Panc1 (cell line): ENCODE data around the gene GRIK5. TPM values are rescaled to one million over a fixed set of nuclear protein-coding genes. Genes with fewer than 3 reads are reported as not detected.

Experiments used
- ATAC-seq: fragments of 200-7000 bp; cut with Tn5 transposase; 2 replicates; pipeline ENCODE4 v1.9.1; 2020; ENCODE audit warnings: mild to moderate bottlenecking, moderate library complexity
- BruUV-seq: library from RNA; stranded (reverse); fragments of 400-500 nt; replicated peaks from 2 replicates; lab custom pipeline; 2021; lab: Mats Ljungman, UMichigan
- CTCF ChIA-PET: fragments of 300-600 bp; sonication (Branson Sonifier 250); formaldehyde crosslinking; loops from one replicate; lab custom pipeline; 2022; ENCODE audit warnings: antibody characterized with exemption; lab: Charles Lee
- POLR2A ChIA-PET: fragments of 300-600 bp; sonication (Branson Sonifier 250); formaldehyde crosslinking; loops from one replicate; lab custom pipeline; 2022; ENCODE audit warnings: antibody characterized with exemption; lab: Charles Lee
- DNase-seq: peaks from one replicate; pipeline ENCODE4 v3.0.0-alpha.2; 2010; ENCODE audit warnings: low read depth, low spot score
- H3K27ac ChIP-seq: 2 replicates; pipeline ENCODE4 v1.5.1; 2011; ENCODE audit warnings: mild to moderate bottlenecking, low read length, inconsistent platforms
- H3K27me3 ChIP-seq: fragments of 200-500 bp; sonication (Bioruptor generic); 2 replicates; pipeline ENCODE4 v1.6.0; 2014; ENCODE audit warnings: low read length, inconsistent platforms; ENCODE audit not compliant: control insufficient read depth, insufficient read depth
- H3K36me3 ChIP-seq: fragments of 200-500 bp; sonication (Bioruptor generic); 2 replicates; pipeline ENCODE4 v1.5.1; 2014; ENCODE audit warnings: inconsistent platforms, mild to moderate bottlenecking, low read length, moderate library complexity; ENCODE audit not compliant: control insufficient read depth, insufficient read depth
- H3K4me1 ChIP-seq: 2 replicates; pipeline ENCODE4 v1.5.1; 2011; ENCODE audit warnings: inconsistent platforms, mild to moderate bottlenecking, low read length, moderate library complexity; ENCODE audit not compliant: control insufficient read depth, insufficient read depth
- H3K4me3 ChIP-seq, 2 experiments: 2 replicates each; pipeline ENCODE4 v1.5.1; 2011 to 2012; ENCODE audit warnings: low read depth in 2 of 2, low read length in 2 of 2, mild to moderate bottlenecking in 2 of 2, inconsistent platforms in 1 of 2, moderate library complexity in 1 of 2
- H3K9me3 ChIP-seq: fragments of 200-500 bp; sonication (Bioruptor generic); 2 replicates; pipeline ENCODE4 v1.5.1; 2014; ENCODE audit warnings: low read depth, mild to moderate bottlenecking, inconsistent platforms, low read length, moderate library complexity; ENCODE audit not compliant: control insufficient read depth, insufficient read depth
- POLR2AphosphoS5 ChIP-seq: IDR thresholded peaks from 2 replicates; pipeline ENCODE4 v1.6.1; 2012; ENCODE audit warnings: mild to moderate bottlenecking, low read depth, low read length, moderate library complexity
- REST ChIP-seq, 2 experiments: IDR thresholded peaks; 2 replicates each; pipeline ENCODE4 v1.6.1; 2011 to 2012; ENCODE audit warnings: low read depth in 2 of 2, control low read depth in 1 of 2, low read length in 1 of 2, mild to moderate bottlenecking in 1 of 2, moderate library complexity in 1 of 2; ENCODE audit not compliant: insufficient read depth in 1 of 2
- SIN3A ChIP-seq: IDR thresholded peaks from 2 replicates; pipeline ENCODE4 v1.6.1; 2012; ENCODE audit warnings: low read depth, mild to moderate bottlenecking, low read length, moderate library complexity, borderline replicate concordance; ENCODE audit not compliant: insufficient read depth
- TCF7L2 ChIP-seq: IDR thresholded peaks from 2 replicates; pipeline ENCODE4 v1.6.1; 2011; ENCODE audit warnings: mild to moderate bottlenecking, low read depth, low read length, inconsistent platforms
- in situ Hi-C: cut with HindIII; loops from 2 replicates; pipeline ENCODE4 v1.10.0; 2016; ENCODE audit warnings: low sequenced_read_pairs, low pct_unique_long_range_greater_than_20kb
- intact Hi-C: fragments of 100-400 bp; cut with micrococcal nuclease; formaldehyde crosslinking; loops from one replicate; pipeline ENCODE4 v1.10.0; 2022; ENCODE audit not compliant: unreplicated experiment
- total RNA-seq: library from RNA; stranded (reverse); gene quantifications from one replicate; pipeline ENCODE4 v1.2.1, GENCODE V29; 2021; ENCODE audit not compliant: unreplicated experiment
- TF ChIP-seq, protein P1 (sequence below): fragments of 450-650 bp; IDR thresholded peaks from 2 replicates; pipeline ENCODE4 v1.5.1; 2017; ENCODE audit warnings: mild to moderate bottlenecking

Gene GRIK5
- total RNA-seq, 1 experiment from 2014 or later: 0.62 TPM

GRCh38 chr19:41956621-41957020, 113.4 kb downstream of the GRIK5 start:
- POLR2A ChIA-PET: interaction anchor here (0.5 kb wide), 1 partner anchor 636 kb away, joined by 3 read pairs; no protein-coding TSS in a partner anchor
- intact Hi-C loops: loop anchor here (5.0 kb wide), 1 partner anchor 79 kb away; the partner anchor contains the start of gene CD79A
- CTCF ChIA-PET: interaction anchor here (0.7 kb wide), 1 partner anchor 162 kb away, joined by 3 read pairs; no protein-coding TSS in a partner anchor
- TF ChIP-seq, protein P1, sequence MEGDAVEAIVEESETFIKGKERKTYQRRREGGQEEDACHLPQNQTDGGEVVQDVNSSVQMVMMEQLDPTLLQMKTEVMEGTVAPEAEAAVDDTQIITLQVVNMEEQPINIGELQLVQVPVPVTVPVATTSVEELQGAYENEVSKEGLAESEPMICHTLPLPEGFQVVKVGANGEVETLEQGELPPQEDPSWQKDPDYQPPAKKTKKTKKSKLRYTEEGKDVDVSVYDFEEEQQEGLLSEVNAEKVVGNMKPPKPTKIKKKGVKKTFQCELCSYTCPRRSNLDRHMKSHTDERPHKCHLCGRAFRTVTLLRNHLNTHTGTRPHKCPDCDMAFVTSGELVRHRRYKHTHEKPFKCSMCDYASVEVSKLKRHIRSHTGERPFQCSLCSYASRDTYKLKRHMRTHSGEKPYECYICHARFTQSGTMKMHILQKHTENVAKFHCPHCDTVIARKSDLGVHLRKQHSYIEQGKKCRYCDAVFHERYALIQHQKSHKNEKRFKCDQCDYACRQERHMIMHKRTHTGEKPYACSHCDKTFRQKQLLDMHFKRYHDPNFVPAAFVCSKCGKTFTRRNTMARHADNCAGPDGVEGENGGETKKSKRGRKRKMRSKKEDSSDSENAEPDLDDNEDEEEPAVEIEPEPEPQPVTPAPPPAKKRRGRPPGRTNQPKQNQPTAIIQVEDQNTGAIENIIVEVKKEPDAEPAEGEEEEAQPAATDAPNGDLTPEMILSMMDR: no peak
- TF ChIP-seq REST (IDR thresholded peaks at IDR 0.05; ENCODE audit: insufficient read depth in 1 of 2, low read depth in 2 of 2, low read length in 1 of 2): no peak
- no peak for TF ChIP-seq POLR2AphosphoS5
- no peak for TF ChIP-seq TCF7L2
- no peak for TF ChIP-seq SIN3A
- Histone ChIP-seq H3K4me1 (peaks cover 7% of the 10 kb centered on the region), H3K36me3 (no peaks in the 10 kb centered on the region), H3K4me3 (no peak overlapping the region), H3K9me3 (no peaks in the 10 kb centered on the region), H3K27ac (no peak overlapping the region), H3K27me3 (no peaks in the 10 kb centered on the region)
- no TSS peak for BruUV-seq
- in situ Hi-C loops: no loop called here
- ATAC-seq: no peak
- no peak for DNase-seq

DNA sequence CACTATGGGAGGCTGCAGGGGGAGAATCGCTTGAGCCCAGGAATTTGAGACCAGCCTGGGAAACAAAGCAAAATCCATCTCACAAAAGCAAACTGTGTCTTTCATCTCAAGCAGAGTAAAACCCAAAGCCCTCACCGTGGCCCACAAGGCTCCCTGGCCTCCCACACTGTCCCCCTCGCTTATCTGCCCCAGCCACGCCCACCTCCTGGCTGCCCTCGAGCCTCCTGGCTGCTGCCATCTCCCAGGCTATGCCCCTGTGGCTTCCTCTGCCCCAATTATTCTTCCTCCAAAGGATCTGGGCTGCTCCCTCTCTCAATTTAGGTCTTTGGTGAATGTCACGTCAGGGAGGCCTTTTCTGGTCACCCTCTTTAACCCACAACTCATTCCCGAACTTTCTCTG, 114.5 kb downstream of the GRIK5 start:
- Histone ChIP-seq H3K9me3 (no peaks in the 10 kb centered on the region), H3K27me3 (no peaks in the 10 kb centered on the region), H3K27ac (no peak overlapping the region), H3K4me1 (peaks cover 7% of the 10 kb centered on the region), H3K36me3 (no peaks in the 10 kb centered on the region), H3K4me3 (no peak overlapping the region)
- no peak for TF ChIP-seq TCF7L2
- DNase-seq: no peak
- BruUV-seq: no TSS peak
- POLR2A ChIA-PET: no interaction called here
- in situ Hi-C loops (no loop called here), intact Hi-C loops (loop anchor here (5.0 kb wide), 1 partner anchor 78 kb away; the partner anchor contains the start of gene CD79A)
- CTCF ChIA-PET: no interaction called here
- ATAC-seq: no peak

- ChIA-PET CTCF (no interaction called here), POLR2A (no interaction called here)
- peak; percentile 88 for ATAC-seq
- H3K36me3 ChIP-seq: no peaks in the 10 kb centered on the region
- no TSS peak for BruUV-seq
- no peaks in the 10 kb centered on the region for H3K9me3 ChIP-seq
- no peaks in the 10 kb centered on the region for H3K27me3 ChIP-seq
- no peak overlapping the region for H3K4me3 ChIP-seq
- intact Hi-C loops (no loop called here), in situ Hi-C loops (no loop called here)
- H3K27ac ChIP-seq: no peak overlapping the region
- TF ChIP-seq, protein P1: peak; percentile 93
- TF ChIP-seq POLR2AphosphoS5 (no peak), REST (IDR thresholded peaks at IDR 0.05; ENCODE audit: insufficient read depth in 1 of 2, low read depth in 2 of 2, low read length in 1 of 2) (no peak)
- peak; percentile 57 for DNase-seq
- no peaks in the 10 kb centered on the region for H3K4me1 ChIP-seq
Observed at GRCh38 chr19:41951686-41952172, 118.3 kb downstream of the GRIK5 start.
